Measurements from ENCODE around the gene MDH2. TPM values are rescaled to one million over a fixed set of nuclear protein-coding genes. Genes with fewer than 3 reads are reported as not detected.
"Not testable (repeated sequence)": the region's sequence is repeated elsewhere in the genome, so short reads cannot be mapped to it uniquely, and the experiment has no call there.

The MDH2 gene
- 109 TPM for total RNA-seq (ENCODE audit: unreplicated experiment)
- long read RNA-seq, transcript MDH2-201 (9 exons, 2,209 nt), result major isoform, 139 of 150 reads
- long read RNA-seq, partial matches to known transcripts, result 6 of 150 reads
- long read RNA-seq, other reads (novel, unspliced or antisense), result 3 of 150 reads

GRCh38 chr7:76047811-76048667 lies at the start of gene MDH2, which contains the start of gene STYXL1:
Gene MDH2, plus strand, starts transcription at chr7:76048106. Its CDS starts 55 bp downstream, at chr7:76048161.
Gene STYXL1, minus strand, starts transcription at chr7:76048000. Its CDS starts 17,477 bp downstream, at chr7:76030523.
- no peak for TF ChIP-seq CTCF (IDR thresholded peaks at IDR 0.05; ENCODE audit: unreplicated experiment)
- Mint-ChIP-seq H3K27ac (ENCODE audit: unreplicated experiment) (peak within 1 kb of the TSS; percentile 99), H3K9me3 (ENCODE audit: unreplicated experiment) (no peaks in the 10 kb centered on the region), H3K4me1 (ENCODE audit: unreplicated experiment) (peaks cover 23% of the 10 kb centered on the region), H3K36me3 (ENCODE audit: low read depth, unreplicated experiment) (peaks cover 17% of the 10 kb centered on the region), H3K4me3 (ENCODE audit: unreplicated experiment) (peak within 1 kb of the TSS; percentile 99), H3K27me3 (ENCODE audit: unreplicated experiment) (peaks cover 5% of the 10 kb centered on the region)
- DNase-seq (ENCODE audit: low spot score), result peak; percentile 95

GRCh38 chr7:76000566-76000965 lies 47.3 kb upstream of the MDH2 start:
- no peaks in the 10 kb centered on the region for H3K4me1 Mint-ChIP-seq (ENCODE audit: unreplicated experiment)
- H3K4me3 Mint-ChIP-seq (ENCODE audit: unreplicated experiment), result no peak overlapping the region
- H3K27me3 Mint-ChIP-seq (ENCODE audit: unreplicated experiment), result no peaks in the 10 kb centered on the region
- H3K27ac Mint-ChIP-seq (ENCODE audit: unreplicated experiment), result no peak overlapping the region
- DNase-seq (ENCODE audit: low spot score), result no peak
- no peak for TF ChIP-seq CTCF (IDR thresholded peaks at IDR 0.05; ENCODE audit: unreplicated experiment)
- no peaks in the 10 kb centered on the region for H3K9me3 Mint-ChIP-seq (ENCODE audit: unreplicated experiment)
- H3K36me3 Mint-ChIP-seq (ENCODE audit: low read depth, unreplicated experiment), result peaks cover 30% of the 10 kb centered on the region

GRCh38 chr7:76002139-76002538 lies 45.8 kb upstream of the MDH2 start:
- Mint-ChIP-seq H3K4me1 (ENCODE audit: unreplicated experiment) (no peaks in the 10 kb centered on the region), H3K27me3 (ENCODE audit: unreplicated experiment) (no peaks in the 10 kb centered on the region), H3K36me3 (ENCODE audit: low read depth, unreplicated experiment) (peaks cover 15% of the 10 kb centered on the region), H3K4me3 (ENCODE audit: unreplicated experiment) (no peak overlapping the region), H3K27ac (ENCODE audit: unreplicated experiment) (no peak overlapping the region), H3K9me3 (ENCODE audit: unreplicated experiment) (no peaks in the 10 kb centered on the region)
- TF ChIP-seq CTCF (IDR thresholded peaks at IDR 0.05; ENCODE audit: unreplicated experiment), result no peak
- no peak for DNase-seq (ENCODE audit: low spot score)

- Mint-ChIP-seq H3K4me1 (ENCODE audit: unreplicated experiment) (no peaks in the 10 kb centered on the region), H3K36me3 (ENCODE audit: low read depth, unreplicated experiment) (peaks cover 15% of the 10 kb centered on the region), H3K27me3 (ENCODE audit: unreplicated experiment) (no peaks in the 10 kb centered on the region), H3K4me3 (ENCODE audit: unreplicated experiment) (no peak overlapping the region), H3K9me3 (ENCODE audit: unreplicated experiment) (no peaks in the 10 kb centered on the region), H3K27ac (ENCODE audit: unreplicated experiment) (no peak overlapping the region)
- no peak for DNase-seq (ENCODE audit: low spot score)
- TF ChIP-seq CTCF (IDR thresholded peaks at IDR 0.05; ENCODE audit: unreplicated experiment), result no peak
These were observed 45.1 kb upstream of the MDH2 start for GRCh38 chr7:76002822-76003221.

GRCh38 chr7:76003351-76003750 lies 44.6 kb upstream of the MDH2 start:
- Mint-ChIP-seq H3K27me3 (ENCODE audit: unreplicated experiment) (no peaks in the 10 kb centered on the region), H3K4me1 (ENCODE audit: unreplicated experiment) (no peaks in the 10 kb centered on the region), H3K36me3 (ENCODE audit: low read depth, unreplicated experiment) (peaks cover 14% of the 10 kb centered on the region), H3K4me3 (ENCODE audit: unreplicated experiment) (no peak overlapping the region), H3K27ac (ENCODE audit: unreplicated experiment) (no peak overlapping the region), H3K9me3 (ENCODE audit: unreplicated experiment) (no peaks in the 10 kb centered on the region)
- TF ChIP-seq CTCF (IDR thresholded peaks at IDR 0.05; ENCODE audit: unreplicated experiment), result no peak
- DNase-seq (ENCODE audit: low spot score), result no peak

- H3K36me3 Mint-ChIP-seq (ENCODE audit: low read depth, unreplicated experiment); DNase-seq (ENCODE audit: low spot score); H3K4me3 Mint-ChIP-seq (ENCODE audit: unreplicated experiment); H3K27ac Mint-ChIP-seq (ENCODE audit: unreplicated experiment); H3K27me3 Mint-ChIP-seq (ENCODE audit: unreplicated experiment); H3K9me3 Mint-ChIP-seq (ENCODE audit: unreplicated experiment); H3K4me1 Mint-ChIP-seq (ENCODE audit: unreplicated experiment): not testable (repeated sequence)
These were observed 42.9 kb upstream of the MDH2 start for GRCh38 chr7:76005004-76005403.
